Measurements from ENCODE around the gene KCNIP4. TPM values are rescaled to one million over a fixed set of nuclear protein-coding genes. Genes with fewer than 3 reads are reported as not detected.

Gene KCNIP4
- total and polyA plus RNA-seq, 2 experiments from 2014 or later, result 0.14 to 0.63 TPM

- ATAC-seq, result no peak
- H3K36me3 Mint-ChIP-seq (ENCODE audit: low read depth), result no peaks in the 10 kb centered on the region
These were observed 206.2 kb downstream of the KCNIP4 start for GRCh38 chr4:21742326-21742725.

More at GRCh38 chr4:21742326-21742725, 206.2 kb downstream of the KCNIP4 start:
- TF ChIP-seq CREB1 (CRISPR knock-in tag; IDR thresholded peaks at IDR 0.05; ENCODE audit: low read depth) (no peak), ZNF114 (CRISPR knock-in tag; IDR thresholded peaks at IDR 0.05) (no peak), ZNF462 (CRISPR knock-in tag; IDR thresholded peaks at IDR 0.05) (no peak), STAT1 (IDR thresholded peaks at IDR 0.05; ENCODE audit: unreplicated experiment) (no peak), ZNF331 (CRISPR knock-in tag; IDR thresholded peaks at IDR 0.05; ENCODE audit: low read depth) (no peak), NANOG (IDR thresholded peaks at IDR 0.05; ENCODE audit: borderline replicate concordance) (no peak), EZH2phosphoT487 (IDR thresholded peaks at IDR 0.05; ENCODE audit: unreplicated experiment) (no peak), POLR2AphosphoS5 (IDR thresholded peaks at IDR 0.05; ENCODE audit: low read depth) (no peak), ETS1 (IDR thresholded peaks at IDR 0.05) (no peak), CTCF (conservative IDR thresholded peaks at IDR 0.05; ENCODE audit: low read depth in 2 of 2) (no peak), EZH2 (IDR thresholded peaks at IDR 0.05; ENCODE audit: low read depth, unreplicated experiment) (no peak), JUNB (IDR thresholded peaks at IDR 0.05; ENCODE audit: unreplicated experiment) (no peak)
- no peaks in the 10 kb centered on the region for H3K27me3 ChIP-seq (ENCODE audit: insufficient read depth)
- no peaks in the 10 kb centered on the region for H3F3A ChIP-seq (replicated peaks; ENCODE audit: low read depth)
- no peak overlapping the region for H3K4me3 ChIP-seq
- no peaks in the 10 kb centered on the region for H3K36me3 ChIP-seq (ENCODE audit: insufficient read depth)
- no peaks in the 10 kb centered on the region for H4K20me1 ChIP-seq (replicated peaks; ENCODE audit: insufficient read depth)
- no peak for DNase-seq (ENCODE audit: low spot score)
- H3K27ac ChIP-seq (ENCODE audit: low read depth), result no peak overlapping the region
- no peaks in the 10 kb centered on the region for H3K4me1 Mint-ChIP-seq
- H3K27me3 Mint-ChIP-seq (ENCODE audit: insufficient read depth, low read depth, poor library complexity), result peaks cover 2% of the 10 kb centered on the region
- H3K4me1 ChIP-seq (ENCODE audit: insufficient read depth), result no peaks in the 10 kb centered on the region
- no peak overlapping the region for H2AFZ ChIP-seq
- H3K9me2 ChIP-seq (ENCODE audit: insufficient read depth), result no peaks in the 10 kb centered on the region
- H3K27ac Mint-ChIP-seq, result no peak overlapping the region
- H3K79me2 ChIP-seq (replicated peaks; ENCODE audit: insufficient read depth), result no peaks in the 10 kb centered on the region
- no peak overlapping the region for H3K4me3 Mint-ChIP-seq
- no peaks in the 10 kb centered on the region for H3K9me3 Mint-ChIP-seq
- no peak overlapping the region for H3K4me2 ChIP-seq
